ENCODE measurements around the gene TCERG1L.

TCERG1L gene

GRCh38 chr10:131109291-131109690 lies 202.2 kb downstream of the TCERG1L start:
- no peak for TF ChIP-seq RAD21 (IDR thresholded peaks at IDR 0.05; ENCODE audit: low read depth)
- no peak for TF ChIP-seq ZBTB7A (IDR thresholded peaks at IDR 0.05; ENCODE audit: low read depth)

DNA sequence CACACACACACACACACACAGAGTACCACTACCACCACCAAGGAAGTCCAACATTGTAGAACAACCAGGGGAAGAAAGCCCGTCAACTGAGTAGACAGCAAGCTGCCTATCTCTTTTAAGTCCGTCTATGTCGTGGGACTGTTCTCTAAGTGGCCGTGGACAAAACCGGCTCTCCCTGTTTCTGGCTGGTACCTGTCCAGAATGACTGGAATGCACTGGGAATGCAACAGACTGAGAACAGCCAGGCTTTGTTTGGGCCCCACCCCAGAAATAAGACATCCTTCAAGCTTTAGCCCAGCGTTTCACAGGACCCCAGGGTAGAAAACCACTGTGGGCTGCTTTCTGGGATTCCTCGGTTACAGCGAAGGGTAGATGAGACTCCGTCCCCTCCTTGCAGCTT lies 203.6 kb downstream of the TCERG1L start:
- TF ChIP-seq RAD21 (IDR thresholded peaks at IDR 0.05; ENCODE audit: low read depth) (no peak), CREB1 (IDR thresholded peaks at IDR 0.05; ENCODE audit: low read depth) (no peak), TCF12 (IDR thresholded peaks at IDR 0.05; ENCODE audit: low read depth) (no peak), REST (IDR thresholded peaks at IDR 0.05; ENCODE audit: low read depth) (no peak), TAF1 (IDR thresholded peaks at IDR 0.05; ENCODE audit: low read depth) (no peak), EP300 (IDR thresholded peaks at IDR 0.05; ENCODE audit: borderline replicate concordance) (no peak), ZBTB7A (IDR thresholded peaks at IDR 0.05; ENCODE audit: low read depth) (no peak), CEBPB (IDR thresholded peaks at IDR 0.05) (no peak), NFIC (IDR thresholded peaks at IDR 0.05) (no peak), YY1 (IDR thresholded peaks at IDR 0.05; ENCODE audit: low read depth) (no peak), FOXM1 (IDR thresholded peaks at IDR 0.05; ENCODE audit: borderline replicate concordance, low read depth) (no peak), TEAD4 (IDR thresholded peaks at IDR 0.05) (no peak), EGR1 (IDR thresholded peaks at IDR 0.05) (no peak)
- TF ChIP-seq, protein P1, sequence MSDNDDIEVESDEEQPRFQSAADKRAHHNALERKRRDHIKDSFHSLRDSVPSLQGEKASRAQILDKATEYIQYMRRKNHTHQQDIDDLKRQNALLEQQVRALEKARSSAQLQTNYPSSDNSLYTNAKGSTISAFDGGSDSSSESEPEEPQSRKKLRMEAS (IDR thresholded peaks at IDR 0.05), result no peak
- TF ChIP-seq, protein P2, sequence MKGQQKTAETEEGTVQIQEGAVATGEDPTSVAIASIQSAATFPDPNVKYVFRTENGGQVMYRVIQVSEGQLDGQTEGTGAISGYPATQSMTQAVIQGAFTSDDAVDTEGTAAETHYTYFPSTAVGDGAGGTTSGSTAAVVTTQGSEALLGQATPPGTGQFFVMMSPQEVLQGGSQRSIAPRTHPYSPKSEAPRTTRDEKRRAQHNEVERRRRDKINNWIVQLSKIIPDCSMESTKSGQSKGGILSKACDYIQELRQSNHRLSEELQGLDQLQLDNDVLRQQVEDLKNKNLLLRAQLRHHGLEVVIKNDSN (IDR thresholded peaks at IDR 0.05), result no peak

DNA sequence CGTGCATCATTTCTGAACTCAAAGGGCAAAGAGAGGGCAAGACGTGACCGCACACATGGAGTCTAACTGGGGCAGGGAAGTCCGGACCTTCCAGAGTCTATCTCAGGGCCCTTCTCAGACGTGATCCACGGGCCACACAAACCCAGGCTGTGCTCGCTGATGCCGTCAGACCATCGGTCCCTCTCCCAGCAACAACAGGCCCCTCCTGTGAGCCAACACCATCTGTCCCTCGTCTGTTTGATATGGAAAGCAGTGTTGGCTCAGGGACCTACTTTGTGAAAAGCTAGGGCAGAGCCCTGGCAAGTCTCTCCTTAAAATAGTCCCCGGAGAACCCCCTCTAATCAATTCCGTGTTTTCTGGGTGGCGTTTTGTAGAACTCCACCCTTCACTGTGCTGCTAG lies 208.8 kb downstream of the TCERG1L start:
- TF ChIP-seq REST (IDR thresholded peaks at IDR 0.05; ENCODE audit: low read depth) (no peak), CREB1 (IDR thresholded peaks at IDR 0.05; ENCODE audit: low read depth) (no peak)
- TF ChIP-seq, protein P1 (IDR thresholded peaks at IDR 0.05), result no peak

DNA sequence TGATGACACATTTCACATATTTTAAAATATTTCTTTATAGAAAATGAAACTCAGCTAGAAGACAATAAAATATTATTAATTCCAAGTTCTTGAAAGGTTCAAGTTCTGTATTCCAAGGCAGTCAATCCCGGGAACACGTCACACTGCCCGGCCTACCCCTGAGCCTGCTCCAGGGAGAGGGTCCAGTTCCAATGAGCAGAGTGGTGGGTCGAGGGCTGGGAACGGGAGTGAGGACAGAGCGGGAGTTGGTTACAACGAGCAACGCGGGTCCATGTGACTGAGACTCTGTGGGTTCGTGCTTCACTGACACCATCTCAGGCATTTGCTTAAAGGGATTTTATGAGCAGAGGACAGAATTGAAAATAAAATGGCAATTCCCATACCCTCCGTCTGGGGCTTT lies 209.4 kb downstream of the TCERG1L start:
- TF ChIP-seq FOXM1 (IDR thresholded peaks at IDR 0.05; ENCODE audit: borderline replicate concordance, low read depth), result no peak
- TF ChIP-seq EP300 (IDR thresholded peaks at IDR 0.05; ENCODE audit: borderline replicate concordance), result no peak
- TF ChIP-seq EGR1 (IDR thresholded peaks at IDR 0.05), result no peak
- TF ChIP-seq, protein P1 (IDR thresholded peaks at IDR 0.05), result no peak
- no peak for TF ChIP-seq NFIC (IDR thresholded peaks at IDR 0.05)
- no peak for TF ChIP-seq RAD21 (IDR thresholded peaks at IDR 0.05; ENCODE audit: low read depth)
- no peak for TF ChIP-seq YY1 (IDR thresholded peaks at IDR 0.05; ENCODE audit: low read depth)
- TF ChIP-seq CREB1 (IDR thresholded peaks at IDR 0.05; ENCODE audit: low read depth), result no peak
- TF ChIP-seq ZBTB7A (IDR thresholded peaks at IDR 0.05; ENCODE audit: low read depth), result no peak
- no peak for TF ChIP-seq REST (IDR thresholded peaks at IDR 0.05; ENCODE audit: low read depth)
- TF ChIP-seq TEAD4 (IDR thresholded peaks at IDR 0.05), result no peak
- TF ChIP-seq CEBPB (IDR thresholded peaks at IDR 0.05), result no peak
- no peak for TF ChIP-seq TAF1 (IDR thresholded peaks at IDR 0.05; ENCODE audit: low read depth)
- TF ChIP-seq, protein P2 (IDR thresholded peaks at IDR 0.05), result no peak
- no peak for TF ChIP-seq TCF12 (IDR thresholded peaks at IDR 0.05; ENCODE audit: low read depth)
